Fibroblast of lung (primary cell): ENCODE data around the gene LRRC18. TPM values are rescaled to one million over a fixed set of nuclear protein-coding genes. Genes with fewer than 3 reads are reported as not detected.

Experiments used
- DNase-seq, 2 donors: peaks; one replicate each; pipeline versions ENCODE4 v3.0.0 to v3.0.0-alpha.2; 2010; ENCODE audit warnings: low read depth in 2 of 2
- H2AFZ ChIP-seq: 2 replicates; pipeline ENCODE4 v1.5.1; 2012; ENCODE audit warnings: low read length, control low read depth, inconsistent platforms
- H3K27ac ChIP-seq: 2 replicates; pipeline ENCODE4 v1.5.1; 2011; ENCODE audit warnings: low read length, control low read depth; ENCODE audit not compliant: insufficient read depth
- H3K27me3 ChIP-seq: 2 replicates; pipeline ENCODE4 v1.5.1; 2011; ENCODE audit warnings: mild to moderate bottlenecking, low read length; ENCODE audit not compliant: control insufficient read depth, insufficient read depth
- H3K36me3 ChIP-seq: 2 replicates; pipeline ENCODE4 v1.5.1; 2011; ENCODE audit warnings: low read length; ENCODE audit not compliant: control insufficient read depth, insufficient read depth
- H3K4me1 ChIP-seq: 2 replicates; pipeline ENCODE4 v1.5.1; 2011; ENCODE audit warnings: low read length; ENCODE audit not compliant: control insufficient read depth, insufficient read depth; ENCODE audit errors: extremely low read depth
- H3K4me2 ChIP-seq: 2 replicates; pipeline ENCODE4 v1.5.1; 2011; ENCODE audit warnings: low read length, control low read depth; ENCODE audit not compliant: insufficient read depth; ENCODE audit errors: extremely low read depth
- H3K4me3 ChIP-seq, 4 experiments: fragments of 200-600 bp in 1 of 4; sonication (generic) in 1 of 4; replicated peaks in 1 of 4; 2 replicates each; pipeline ENCODE4 v1.5.1; 2011 to 2016; ENCODE audit warnings: low read length in 4 of 4, low read depth in 3 of 4, mild to moderate bottlenecking in 3 of 4, control low read depth in 2 of 4, inconsistent platforms in 1 of 4, mixed read lengths in 1 of 4; ENCODE audit not compliant: insufficient read depth in 1 of 4; ENCODE audit errors: control extremely low read depth in 1 of 4
- H3K79me2 ChIP-seq: 2 replicates; pipeline ENCODE4 v1.5.1; 2012; ENCODE audit warnings: mild to moderate bottlenecking, low read length, inconsistent platforms; ENCODE audit not compliant: control insufficient read depth, insufficient read depth
- H3K9ac ChIP-seq: 2 replicates; pipeline ENCODE4 v1.5.1; 2011; ENCODE audit warnings: mild to moderate bottlenecking, low read length, control low read depth; ENCODE audit not compliant: insufficient read depth
- H3K9me3 ChIP-seq: 2 replicates; pipeline ENCODE4 v1.5.1; 2012; ENCODE audit warnings: low read depth, low read length; ENCODE audit not compliant: control insufficient read depth, insufficient read depth
- H4K20me1 ChIP-seq: 2 replicates; pipeline ENCODE4 v1.5.1; 2011; ENCODE audit warnings: low read length; ENCODE audit not compliant: control insufficient read depth, insufficient read depth; ENCODE audit errors: extremely low read depth
- CTCF ChIP-seq, 2 donors: IDR thresholded peaks in 1 of 2; conservative IDR thresholded peaks in 1 of 2; 1 replicate in 1 of 2; 2 replicates in 1 of 2; pipeline ENCODE4 v1.5.1; 2011 to 2012; ENCODE audit warnings: low read length in 2 of 2, control low read depth in 1 of 2, inconsistent platforms in 1 of 2, low read depth in 1 of 2, mild to moderate bottlenecking in 1 of 2
- EZH2 ChIP-seq: IDR thresholded peaks from 2 replicates; pipeline ENCODE4 v1.5.1; 2012; ENCODE audit warnings: low read length, control low read depth, mild to moderate bottlenecking; ENCODE audit errors: missing control alignments
- polyA plus RNA-seq, 2 donors: library from polyadenylated mRNA; depleted of rRNA in 1 of 2; stranded (reverse) in 1 of 2; unstranded in 1 of 2; fragments of >200 nt; gene quantifications; 2 replicates each; pipeline ENCODE4 v1.2.1, GENCODE V29; 2011 to 2012; ENCODE audit warnings: missing spikeins in 1 of 2
- total RNA-seq: library from RNA; depleted of rRNA; stranded (reverse); fragments of >200 nt; gene quantifications from 2 replicates; pipeline ENCODE4 v1.2.1, GENCODE V29; 2014

LRRC18 gene
- total and polyA plus RNA-seq, 2 donors (not counting 1 experiment from before 2014, with no cell fraction given), result 0.66 TPM; not detected in 1

- Histone ChIP-seq H3K9ac (no peak overlapping the region), H3K9me3 (no peaks in the 10 kb centered on the region), H4K20me1 (no peaks in the 10 kb centered on the region), H3K36me3 (no peaks in the 10 kb centered on the region), H3K4me2 (no peak overlapping the region), H3K4me3 (no peak overlapping the region), H3K27ac (no peak overlapping the region), H2AFZ (no peak overlapping the region), H3K27me3 (peaks cover 2% of the 10 kb centered on the region), H3K4me1 (no peaks in the 10 kb centered on the region), H3K79me2 (no peaks in the 10 kb centered on the region)
- no peak for DNase-seq
- TF ChIP-seq CTCF (conservative IDR thresholded peaks at IDR 0.05 in 1 of 2, IDR thresholded peaks at IDR 0.05 in 1 of 2; ENCODE audit: low read depth in 1 of 2, low read length in 2 of 2) (no peak), EZH2 (no peak)
These were observed 8.5 kb downstream of the LRRC18 start for GRCh38 chr10:48931188-48931587.

GRCh38 chr10:48929413-48929990, 10.1 kb downstream of the LRRC18 start:
- Histone ChIP-seq H2AFZ (no peak overlapping the region), H3K27me3 (no peaks in the 10 kb centered on the region), H3K9me3 (no peaks in the 10 kb centered on the region), H3K9ac (no peak overlapping the region), H3K4me2 (no peak overlapping the region), H3K36me3 (no peaks in the 10 kb centered on the region), H3K27ac (no peak overlapping the region), H3K79me2 (no peaks in the 10 kb centered on the region), H4K20me1 (no peaks in the 10 kb centered on the region), H3K4me3 (no peak overlapping the region), H3K4me1 (no peaks in the 10 kb centered on the region)
- TF ChIP-seq EZH2 (no peak), CTCF (conservative IDR thresholded peaks at IDR 0.05 in 1 of 2, IDR thresholded peaks at IDR 0.05 in 1 of 2; ENCODE audit: low read depth in 1 of 2, low read length in 2 of 2) (no peak)
- no peak for DNase-seq

- Histone ChIP-seq H3K4me1 (no peaks in the 10 kb centered on the region), H3K9ac (no peak overlapping the region), H3K4me3 (no peak overlapping the region), H2AFZ (no peak overlapping the region), H4K20me1 (peaks cover 1% of the 10 kb centered on the region), H3K27me3 (no peaks in the 10 kb centered on the region), H3K27ac (no peak overlapping the region), H3K36me3 (no peaks in the 10 kb centered on the region), H3K9me3 (no peaks in the 10 kb centered on the region), H3K4me2 (no peak overlapping the region), H3K79me2 (no peaks in the 10 kb centered on the region)
- DNase-seq, result no peak
- TF ChIP-seq CTCF (conservative IDR thresholded peaks at IDR 0.05 in 1 of 2, IDR thresholded peaks at IDR 0.05 in 1 of 2; ENCODE audit: low read depth in 1 of 2, low read length in 2 of 2) (no peak), EZH2 (no peak)
These were observed 12.7 kb downstream of the LRRC18 start for GRCh38 chr10:48926764-48927540.
